Sigmoid colon (tissue), 7 donors: ENCODE results near the gene LFNG. TPM values are rescaled to one million over a fixed set of nuclear protein-coding genes. Genes with fewer than 3 reads are reported as not detected.

Experiments
- DNase-seq: peaks from one replicate; pipeline ENCODE4 v3.0.0-alpha.2; 2019
- H3K27ac ChIP-seq, 4 donors: fragments of 200-600 bp; sonication (generic); one replicate each; pipeline ENCODE4 v1.5.1; 2016 to 2019; ENCODE audit warnings: mild to moderate bottlenecking in 1 of 4
- H3K27me3 ChIP-seq, 3 donors: fragments of 200-600 bp; sonication (generic); one replicate each; pipeline ENCODE4 v1.5.1; 2019; ENCODE audit warnings: mild to moderate bottlenecking in 1 of 3
- H3K36me3 ChIP-seq, 4 donors: fragments of 200-600 bp; sonication (generic); one replicate each; pipeline ENCODE4 v1.5.1; 2016 to 2019
- H3K4me1 ChIP-seq, 4 donors: fragments of 200-600 bp; sonication (generic); one replicate each; pipeline ENCODE4 v1.5.1; 2017 to 2019
- H3K4me3 ChIP-seq, 4 donors: fragments of 200-600 bp; sonication (generic); one replicate each; pipeline ENCODE4 v1.5.1; 2017 to 2019; ENCODE audit warnings: mild to moderate bottlenecking in 2 of 4, moderate library complexity in 1 of 4
- H3K9me3 ChIP-seq, 4 donors: fragments of 200-600 bp in 3 of 4; sonication (generic) in 3 of 4; one replicate each; pipeline versions ENCODE4 v1.5.1 to v1.6.1; 2013 to 2019
- EP300 ChIP-seq, 4 donors: sonication (generic); formaldehyde crosslinking; IDR thresholded peaks; one replicate each; pipeline ENCODE4 v1.6.1; 2017; ENCODE audit warnings: antibody characterized with exemption in 4 of 4
- POLR2A ChIP-seq, 2 donors: fragments of 450-650 bp; IDR thresholded peaks; one replicate each; pipeline ENCODE4 v1.6.1; 2016; ENCODE audit warnings: antibody characterized with exemption in 2 of 2, mild to moderate bottlenecking in 2 of 2, moderate library complexity in 2 of 2
- POLR2AphosphoS5 ChIP-seq, 4 donors: sonication (generic); formaldehyde crosslinking; IDR thresholded peaks; one replicate each; pipeline ENCODE4 v1.6.1; 2017; ENCODE audit warnings: antibody characterized with exemption in 4 of 4
- WGBS, 2 donors: extraction: QIAGEN DNeasy Blood & Tissue Kit; methylation state at CpG; one replicate each; pipeline ENCODE4 v1.1.7; 2013; 5-methylcytosine and 5-hydroxymethylcytosine counted together
- intact Hi-C: fragments of 100-400 bp; cut with DNase I; formaldehyde crosslinking; loops from one replicate; pipeline ENCODE4 v1.15.1; 2023
- polyA plus RNA-seq, 3 donors: library from polyadenylated mRNA; stranded (reverse); fragments of 200-250 nt; gene quantifications; one replicate each; pipeline ENCODE4 v1.2.3, GENCODE V29; 2013
- total RNA-seq, 4 donors: library from RNA; depleted of rRNA; stranded (reverse); fragments of >200 nt; gene quantifications; one replicate each; pipeline ENCODE4 v1.1.0, GENCODE V29; 2016
- TF ChIP-seq, protein P1 (sequence below), 4 experiments: fragments of 450-650 bp in 3 of 4; fragments of 200-600 bp in 1 of 4; IDR thresholded peaks; one replicate each; pipeline ENCODE4 v1.5.1; 2016 to 2019; ENCODE audit warnings: antibody characterized with exemption in 4 of 4, mild to moderate bottlenecking in 3 of 4, moderate library complexity in 2 of 4
- donor health status: healthy with polysubstance abuse.
- donor health status: Bipolar disorder and iron deficiency.
- donor health status: healthy.

The LFNG gene
- total and polyA plus RNA-seq, 7 donors = 1.8 to 34.5 (median 5.8) TPM

DNA sequence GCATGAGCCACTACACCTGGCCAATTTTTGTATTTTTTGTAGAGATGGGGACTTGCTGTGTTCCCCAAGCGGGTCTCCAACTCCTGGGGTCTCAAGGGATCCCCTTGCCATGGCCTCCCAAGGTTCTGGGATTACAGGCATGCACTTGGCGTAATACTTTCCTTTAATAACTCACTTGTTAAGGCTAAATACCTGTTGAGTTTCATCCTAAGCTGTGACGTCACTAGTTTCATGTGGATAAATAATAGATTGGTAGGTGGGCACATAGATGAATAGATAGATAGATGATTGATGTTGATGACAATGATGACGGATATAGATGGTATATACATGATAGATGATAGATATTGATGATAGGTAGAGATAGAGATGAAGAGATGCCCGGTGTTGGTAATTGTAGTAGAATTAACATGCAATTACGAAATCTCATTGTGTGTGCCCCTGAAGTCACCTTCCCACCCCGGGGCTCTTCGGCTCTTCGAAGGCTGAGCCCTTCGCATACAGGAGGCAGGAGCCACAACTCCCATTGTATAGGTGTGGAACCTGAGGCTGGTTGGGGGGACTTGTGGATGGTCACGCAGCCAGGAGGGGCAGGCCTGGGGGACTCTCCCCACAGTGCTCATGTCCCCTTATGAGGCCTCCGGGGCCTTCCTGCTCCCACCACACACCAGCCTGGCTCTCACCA lies 45.9 kb upstream of the LFNG start:
- intact Hi-C loops = no loop called here
- TF ChIP-seq POLR2A (IDR thresholded peaks at IDR 0.05) (no peak), EP300 (IDR thresholded peaks at IDR 0.05) (no peak), POLR2AphosphoS5 (IDR thresholded peaks at IDR 0.05) (no peak)
- TF ChIP-seq, protein P1, sequence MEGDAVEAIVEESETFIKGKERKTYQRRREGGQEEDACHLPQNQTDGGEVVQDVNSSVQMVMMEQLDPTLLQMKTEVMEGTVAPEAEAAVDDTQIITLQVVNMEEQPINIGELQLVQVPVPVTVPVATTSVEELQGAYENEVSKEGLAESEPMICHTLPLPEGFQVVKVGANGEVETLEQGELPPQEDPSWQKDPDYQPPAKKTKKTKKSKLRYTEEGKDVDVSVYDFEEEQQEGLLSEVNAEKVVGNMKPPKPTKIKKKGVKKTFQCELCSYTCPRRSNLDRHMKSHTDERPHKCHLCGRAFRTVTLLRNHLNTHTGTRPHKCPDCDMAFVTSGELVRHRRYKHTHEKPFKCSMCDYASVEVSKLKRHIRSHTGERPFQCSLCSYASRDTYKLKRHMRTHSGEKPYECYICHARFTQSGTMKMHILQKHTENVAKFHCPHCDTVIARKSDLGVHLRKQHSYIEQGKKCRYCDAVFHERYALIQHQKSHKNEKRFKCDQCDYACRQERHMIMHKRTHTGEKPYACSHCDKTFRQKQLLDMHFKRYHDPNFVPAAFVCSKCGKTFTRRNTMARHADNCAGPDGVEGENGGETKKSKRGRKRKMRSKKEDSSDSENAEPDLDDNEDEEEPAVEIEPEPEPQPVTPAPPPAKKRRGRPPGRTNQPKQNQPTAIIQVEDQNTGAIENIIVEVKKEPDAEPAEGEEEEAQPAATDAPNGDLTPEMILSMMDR (IDR thresholded peaks at IDR 0.05) = no peak

DNA sequence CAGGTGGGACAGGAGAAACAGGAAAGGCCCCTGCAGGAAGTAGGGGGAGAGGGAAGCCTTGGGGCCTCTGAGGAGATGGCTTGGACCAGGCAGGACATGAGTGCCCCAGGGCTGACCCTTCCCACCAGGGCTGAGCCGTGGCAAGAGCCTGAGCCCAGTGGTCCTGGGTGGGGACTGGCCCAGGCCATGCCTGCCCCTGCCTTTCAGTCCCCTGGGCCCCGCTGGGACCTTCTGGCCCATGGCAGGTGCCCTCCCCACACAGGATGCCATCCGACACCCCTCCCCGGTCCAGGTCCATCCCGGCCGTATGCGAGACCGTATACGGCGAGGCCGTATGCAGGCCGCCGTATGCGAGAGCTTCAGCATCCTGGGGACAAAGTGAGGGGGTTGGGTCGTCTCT lies 45.4 kb upstream of the LFNG start:
- no peak overlapping the region for H3K4me3 ChIP-seq
- H3K4me1 ChIP-seq = peaks cover 0 to 22% (median 18%) of the 10 kb centered on the region in 4 donors
- intact Hi-C loops = no loop called here
- no peaks in the 10 kb centered on the region for H3K36me3 ChIP-seq
- H3K27me3 ChIP-seq = peaks cover 7 to 58% (median 16%) of the 10 kb centered on the region in 3 donors
- TF ChIP-seq, protein P1 (IDR thresholded peaks at IDR 0.05) = no peak
- TF ChIP-seq POLR2AphosphoS5 (IDR thresholded peaks at IDR 0.05) (no peak), POLR2A (IDR thresholded peaks at IDR 0.05) (no peak), EP300 (IDR thresholded peaks at IDR 0.05) (no peak)
- H3K9me3 ChIP-seq = no peaks in the 10 kb centered on the region
- WGBS, 2 donors = 72 to 84% methylated on average over 15 of the region's 15 CpGs
- H3K27ac ChIP-seq = no peak overlapping the region
- no peak for DNase-seq

More for the DNA sequence above, 45.9 kb upstream of the LFNG start:
- H3K9me3 ChIP-seq = no peaks in the 10 kb centered on the region
- no peak overlapping the region for H3K27ac ChIP-seq
- H3K27me3 ChIP-seq = peaks cover 7 to 52% (median 14%) of the 10 kb centered on the region in 3 donors
- 76 to 79% methylated on average over 12 of the region's 12 CpGs for WGBS, 2 donors
- H3K36me3 ChIP-seq = no peaks in the 10 kb centered on the region
- no peak overlapping the region for H3K4me3 ChIP-seq
- no peak for DNase-seq
- peaks cover 0 to 24% (median 18%) of the 10 kb centered on the region in 4 donors for H3K4me1 ChIP-seq

DNA sequence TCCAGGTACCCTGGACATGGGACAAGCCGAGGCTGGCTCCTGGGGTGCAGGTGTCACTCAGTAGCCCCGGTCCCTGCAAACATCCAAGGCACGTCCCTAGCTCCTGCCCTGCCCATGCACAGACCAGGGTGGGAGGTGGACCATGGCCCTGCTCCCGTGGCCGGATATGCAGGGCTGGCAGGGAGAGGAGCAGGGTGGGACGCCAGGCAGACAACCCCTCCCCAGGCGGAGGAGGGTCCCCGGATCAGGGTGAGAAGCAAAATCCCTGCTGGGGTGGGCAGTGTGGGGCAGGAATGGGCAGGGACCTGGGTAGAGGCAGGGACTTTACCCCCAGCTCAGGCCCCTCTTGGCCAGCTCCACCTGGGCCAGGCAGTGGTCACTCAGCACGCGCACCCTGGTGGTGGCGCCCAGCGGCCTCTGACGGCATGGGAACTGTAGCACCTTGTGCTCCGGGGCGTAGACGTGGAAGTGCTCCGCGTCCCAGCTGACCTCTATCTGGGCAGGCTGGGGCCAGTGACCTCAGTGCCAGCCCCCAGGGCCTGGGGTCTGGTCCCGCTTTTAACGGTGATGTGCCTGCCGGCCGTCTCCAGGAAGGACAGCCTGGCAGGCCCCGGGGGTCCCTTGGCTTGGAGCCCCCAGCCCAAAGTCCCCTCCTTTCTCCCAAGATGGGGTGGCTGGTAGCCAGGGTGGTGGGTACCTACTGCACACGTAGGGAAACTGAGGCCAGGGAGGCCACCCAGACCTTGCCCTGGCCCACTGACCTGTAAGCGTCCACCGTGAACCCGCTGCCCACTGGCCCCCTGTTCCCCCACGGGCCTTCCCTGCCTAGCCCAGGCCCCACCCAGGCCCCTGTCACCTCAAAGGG lies 44.5 kb upstream of the LFNG start:
- H3K4me3 ChIP-seq = no peak overlapping the region
- 77 to 90% methylated on average over 28 of the region's 28 CpGs for WGBS, 2 donors
- peaks cover 0 to 22% (median 18%) of the 10 kb centered on the region in 4 donors for H3K4me1 ChIP-seq
- H3K27ac ChIP-seq = no peak overlapping the region
- peaks cover 11 to 65% (median 24%) of the 10 kb centered on the region in 3 donors for H3K27me3 ChIP-seq
- H3K36me3 ChIP-seq = no peaks in the 10 kb centered on the region
- intact Hi-C loops = no loop called here
- H3K9me3 ChIP-seq = no peaks in the 10 kb centered on the region
- TF ChIP-seq EP300 (IDR thresholded peaks at IDR 0.05) (no peak), POLR2A (IDR thresholded peaks at IDR 0.05) (no peak), POLR2AphosphoS5 (IDR thresholded peaks at IDR 0.05) (no peak)
- TF ChIP-seq, protein P1 (IDR thresholded peaks at IDR 0.05) = no peak
- no peak for DNase-seq

GRCh38 chr7:2475678-2476015 lies 43.9 kb upstream of the LFNG start:
- H3K27me3 ChIP-seq = peaks cover 11 to 65% (median 27%) of the 10 kb centered on the region in 3 donors
- intact Hi-C loops = no loop called here
- WGBS, 2 donors = 84 to 92% methylated on average over 18 of the region's 18 CpGs

More at GRCh38 chr7:2475678-2476015, 43.9 kb upstream of the LFNG start:
- TF ChIP-seq POLR2AphosphoS5 (IDR thresholded peaks at IDR 0.05) = no peak
- TF ChIP-seq, protein P1 (IDR thresholded peaks at IDR 0.05) = no peak
- Histone ChIP-seq H3K36me3 (no peaks in the 10 kb centered on the region), H3K27ac (no peak overlapping the region), H3K4me3 (no peak overlapping the region), H3K4me1 (peaks cover 0 to 22% (median 18%) of the 10 kb centered on the region in 4 donors), H3K9me3 (no peaks in the 10 kb centered on the region)
- DNase-seq = no peak
